CMK (cell line): ENCODE data around the gene LPGAT1.

ENCODE experiments used
- DNase-seq: peaks from one replicate; pipeline ENCODE4 v3.0.0-alpha.2; 2010; ENCODE audit warnings: low read depth

The LPGAT1 gene

GRCh38 chr1:211761400-211761799 lies 69.2 kb downstream of the LPGAT1 start:
- DNase-seq, result no peak

- no peak for DNase-seq
Observed at GRCh38 chr1:211756471-211757020, 74.0 kb downstream of the LPGAT1 start.

GRCh38 chr1:211753649-211754251 lies 76.8 kb downstream of the LPGAT1 start:
- no peak for DNase-seq

GRCh38 chr1:211752951-211753486 lies 77.5 kb downstream of the LPGAT1 start:
- no peak for DNase-seq

GRCh38 chr1:211752317-211752716 lies 78.2 kb downstream of the LPGAT1 start:
- no peak for DNase-seq

GRCh38 chr1:211751438-211751837 lies 79.1 kb downstream of the LPGAT1 start:
- DNase-seq, result no peak

GRCh38 chr1:211750599-211750998 lies 80.0 kb downstream of the LPGAT1 start:
- no peak for DNase-seq

GRCh38 chr1:211749251-211749650 lies 81.3 kb downstream of the LPGAT1 start:
- DNase-seq, result no peak

- DNase-seq, result no peak
Observed at GRCh38 chr1:211748810-211749209, 81.8 kb downstream of the LPGAT1 start.

GRCh38 chr1:211742889-211743529 lies 87.6 kb downstream of the LPGAT1 start:
- DNase-seq, result no peak

GRCh38 chr1:211742272-211742671 lies 88.3 kb downstream of the LPGAT1 start:
- no peak for DNase-seq

- DNase-seq, result no peak
Observed at GRCh38 chr1:211741788-211742187, 88.8 kb downstream of the LPGAT1 start.

- no peak for DNase-seq
Observed at GRCh38 chr1:211741116-211741515, 89.4 kb downstream of the LPGAT1 start.

GRCh38 chr1:211739671-211740411 lies 90.7 kb downstream of the LPGAT1 start:
- no peak for DNase-seq

GRCh38 chr1:211738691-211739301 lies 91.8 kb downstream of the LPGAT1 start:
- no peak for DNase-seq

- DNase-seq, result no peak
Observed at GRCh38 chr1:211738096-211738690, 92.4 kb downstream of the LPGAT1 start.

- DNase-seq, result no peak
Observed at GRCh38 chr1:211737115-211738035, 93.2 kb downstream of the LPGAT1 start.

GRCh38 chr1:211736351-211736915 lies 94.1 kb downstream of the LPGAT1 start:
- no peak for DNase-seq

- no peak for DNase-seq
Observed at GRCh38 chr1:211735208-211736170, 95.1 kb downstream of the LPGAT1 start.
